ENCODE results near the gene NEIL1.

DNA sequence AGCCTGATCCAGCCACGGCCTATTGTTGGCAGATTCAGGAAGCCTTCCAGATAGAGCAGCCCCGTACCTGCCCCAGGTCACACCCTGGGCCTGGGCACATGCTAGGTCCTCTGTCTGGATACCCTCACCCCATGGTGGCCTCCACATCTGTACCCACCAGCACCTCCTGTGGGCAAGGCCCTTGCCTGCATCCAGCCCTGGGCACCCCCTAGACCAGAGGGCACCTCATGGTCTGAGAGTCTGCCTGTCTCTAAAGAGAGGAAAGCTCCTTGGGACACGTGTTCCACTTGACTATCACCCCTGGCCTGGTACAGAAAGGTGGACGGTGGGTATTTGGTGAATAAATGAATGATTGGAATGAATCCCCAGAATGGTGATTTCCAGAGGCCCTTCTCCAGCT, 19.8 kb upstream of the NEIL1 start:
- TF ChIP-seq, protein P1, sequence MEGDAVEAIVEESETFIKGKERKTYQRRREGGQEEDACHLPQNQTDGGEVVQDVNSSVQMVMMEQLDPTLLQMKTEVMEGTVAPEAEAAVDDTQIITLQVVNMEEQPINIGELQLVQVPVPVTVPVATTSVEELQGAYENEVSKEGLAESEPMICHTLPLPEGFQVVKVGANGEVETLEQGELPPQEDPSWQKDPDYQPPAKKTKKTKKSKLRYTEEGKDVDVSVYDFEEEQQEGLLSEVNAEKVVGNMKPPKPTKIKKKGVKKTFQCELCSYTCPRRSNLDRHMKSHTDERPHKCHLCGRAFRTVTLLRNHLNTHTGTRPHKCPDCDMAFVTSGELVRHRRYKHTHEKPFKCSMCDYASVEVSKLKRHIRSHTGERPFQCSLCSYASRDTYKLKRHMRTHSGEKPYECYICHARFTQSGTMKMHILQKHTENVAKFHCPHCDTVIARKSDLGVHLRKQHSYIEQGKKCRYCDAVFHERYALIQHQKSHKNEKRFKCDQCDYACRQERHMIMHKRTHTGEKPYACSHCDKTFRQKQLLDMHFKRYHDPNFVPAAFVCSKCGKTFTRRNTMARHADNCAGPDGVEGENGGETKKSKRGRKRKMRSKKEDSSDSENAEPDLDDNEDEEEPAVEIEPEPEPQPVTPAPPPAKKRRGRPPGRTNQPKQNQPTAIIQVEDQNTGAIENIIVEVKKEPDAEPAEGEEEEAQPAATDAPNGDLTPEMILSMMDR (IDR thresholded peaks at IDR 0.05), result no peak
- no peak for TF ChIP-seq POLR2A (IDR thresholded peaks at IDR 0.05)

Measured in thyroid gland (tissue), 4 donors.